ENCODE measurements around the gene CAMK2N2. TPM values are rescaled to one million over a fixed set of nuclear protein-coding genes. Genes with fewer than 3 reads are reported as not detected.

Gene CAMK2N2
- total RNA-seq, 1 experiment from 2014 or later, result 0.66 TPM

GRCh38 chr3:184249412-184250166, 11.8 kb downstream of the CAMK2N2 start, which contains the start of gene EEF1AKMT4:
TSS of gene EEF1AKMT4 (plus strand) at chr3:184249672. CDS start at chr3:184249695, 23 bp downstream.
- H3K27me3 Mint-ChIP-seq (ENCODE audit: insufficient read depth, unreplicated experiment), result no peaks in the 10 kb centered on the region
- H3K9me3 Mint-ChIP-seq (ENCODE audit: unreplicated experiment), result no peaks in the 10 kb centered on the region
- H3K27ac Mint-ChIP-seq (ENCODE audit: unreplicated experiment), result peak within 1 kb of the TSS; percentile 96
- Histone ChIP-seq H3K27me3 (replicated peaks; ENCODE audit: control insufficient read depth, insufficient read depth, low read length) (no peaks in the 10 kb centered on the region), H3K4me3 (ENCODE audit: low read depth, low read length) (peak within 1 kb of the TSS; percentile 89), H3K36me3 (ENCODE audit: control insufficient read depth, insufficient read depth, low read length) (no peaks in the 10 kb centered on the region; the same call in 1 of the 2 replicates), H3K4me1 (no peaks in the 10 kb centered on the region), H3K9me3 (no peaks in the 10 kb centered on the region)
- DNase-seq, result peak; percentile 97 to 98
- peaks cover 22% of the 10 kb centered on the region for H3K36me3 Mint-ChIP-seq (ENCODE audit: insufficient read depth, unreplicated experiment)
- CTCF ChIA-PET, result interaction anchor here (0.6 to 1.0 kb wide), 3 partner anchors 9 to 75 kb away, joined by 4 to 5 read pairs (median 4); no protein-coding TSS in a partner anchor
- H3K4me1 Mint-ChIP-seq (ENCODE audit: low read depth, unreplicated experiment), result no peaks in the 10 kb centered on the region
- H3K4me3 Mint-ChIP-seq (ENCODE audit: unreplicated experiment), result peak within 1 kb of the TSS; percentile 89
- intact Hi-C loops (cut with micrococcal nuclease; ENCODE audit: unreplicated experiment), result loop anchor here (1.0 to 2.0 kb wide), 4 partner anchors 13 to 105 kb away; no protein-coding TSS in a partner anchor
- BruUV-seq (replicated peaks), result TSS peak; percentile 51
- peak; percentile 38 to 60 for TF ChIP-seq CTCF (IDR thresholded peaks at IDR 0.05; ENCODE audit: insufficient read depth in 1 of 2, low read depth in 1 of 2, low read length in 1 of 2, severe bottlenecking in 1 of 2, unreplicated experiment in 1 of 2)
- POLR2A ChIA-PET, result no interaction called here

- Histone ChIP-seq H3K36me3 (ENCODE audit: control insufficient read depth, insufficient read depth, low read length) (no peaks in the 10 kb centered on the region; the same call in 1 of the 2 replicates), H3K9me3 (no peaks in the 10 kb centered on the region), H3K4me1 (no peaks in the 10 kb centered on the region), H3K4me3 (ENCODE audit: low read depth, low read length) (peak within 1 kb of the TSS; percentile 89), H3K27me3 (replicated peaks; ENCODE audit: control insufficient read depth, insufficient read depth, low read length) (no peaks in the 10 kb centered on the region)
- H3K27ac Mint-ChIP-seq (ENCODE audit: unreplicated experiment), result peak within 1 kb of the TSS; percentile 96
- peak; percentile 87 to 91 for DNase-seq
- BruUV-seq (replicated peaks), result TSS peak; percentile 79
- POLR2A ChIA-PET, result no interaction called here
- H3K4me1 Mint-ChIP-seq (ENCODE audit: low read depth, unreplicated experiment), result no peaks in the 10 kb centered on the region
- no peaks in the 10 kb centered on the region for H3K27me3 Mint-ChIP-seq (ENCODE audit: insufficient read depth, unreplicated experiment)
- peak within 1 kb of the TSS; percentile 89 for H3K4me3 Mint-ChIP-seq (ENCODE audit: unreplicated experiment)
- intact Hi-C loops (cut with micrococcal nuclease; ENCODE audit: unreplicated experiment), result loop anchor here (1.0 to 2.0 kb wide), 3 partner anchors 18 to 104 kb away; no protein-coding TSS in a partner anchor
- TF ChIP-seq CTCF (IDR thresholded peaks at IDR 0.05; ENCODE audit: insufficient read depth in 1 of 2, low read depth in 1 of 2, low read length in 1 of 2, severe bottlenecking in 1 of 2, unreplicated experiment in 1 of 2), result peak in 1 of 2 experiments; percentile 19
- CTCF ChIA-PET, result interaction anchor here (1.0 kb wide), 1 partner anchor 9 kb away, joined by 4 read pairs; no protein-coding TSS in a partner anchor
- peaks cover 27% of the 10 kb centered on the region for H3K36me3 Mint-ChIP-seq (ENCODE audit: insufficient read depth, unreplicated experiment)
- H3K9me3 Mint-ChIP-seq (ENCODE audit: unreplicated experiment), result no peaks in the 10 kb centered on the region
Measured at GRCh38 chr3:184248454-184249411, 12.6 kb downstream of the CAMK2N2 start, which contains the start of gene ALG3. TSS of gene ALG3 (minus strand) at chr3:184248962. CDS start at chr3:184248940, 22 bp downstream.

GRCh38 chr3:184242297-184242685, 19.1 kb downstream of the CAMK2N2 start:
- H3K4me3 Mint-ChIP-seq (ENCODE audit: unreplicated experiment), result no peak overlapping the region
- H3K9me3 Mint-ChIP-seq (ENCODE audit: unreplicated experiment), result no peaks in the 10 kb centered on the region
- no peak for TF ChIP-seq CTCF (IDR thresholded peaks at IDR 0.05; ENCODE audit: insufficient read depth in 1 of 2, low read depth in 1 of 2, low read length in 1 of 2, severe bottlenecking in 1 of 2, unreplicated experiment in 1 of 2)
- H3K27ac Mint-ChIP-seq (ENCODE audit: unreplicated experiment), result no peak overlapping the region
- no peaks in the 10 kb centered on the region; the same call in 1 of the 2 replicates for H3K36me3 ChIP-seq (ENCODE audit: control insufficient read depth, insufficient read depth, low read length)
- H3K27me3 Mint-ChIP-seq (ENCODE audit: insufficient read depth, unreplicated experiment), result no peaks in the 10 kb centered on the region
- DNase-seq, result no peak
- POLR2A ChIA-PET, result no interaction called here
- peaks cover 28% of the 10 kb centered on the region for H3K36me3 Mint-ChIP-seq (ENCODE audit: insufficient read depth, unreplicated experiment)
- CTCF ChIA-PET, result interaction anchor here (0.6 kb wide), 1 partner anchor 22 kb away, joined by 4 read pairs; no protein-coding TSS in a partner anchor
- no peak overlapping the region for H3K4me3 ChIP-seq (ENCODE audit: low read depth, low read length)
- H3K9me3 ChIP-seq, result no peaks in the 10 kb centered on the region
- H3K27me3 ChIP-seq (replicated peaks; ENCODE audit: control insufficient read depth, insufficient read depth, low read length), result no peaks in the 10 kb centered on the region
- H3K4me1 ChIP-seq, result no peaks in the 10 kb centered on the region
- H3K4me1 Mint-ChIP-seq (ENCODE audit: low read depth, unreplicated experiment), result no peaks in the 10 kb centered on the region
- intact Hi-C loops (cut with micrococcal nuclease; ENCODE audit: unreplicated experiment), result no loop called here
- BruUV-seq (replicated peaks), result no TSS peak

Data from Caco-2 (cell line).